NCI-H187 treated with DMSO at 0.1 percent for 48 hours (cell line): ENCODE measurements around the gene TCEAL8.
"Not testable (repeated sequence)": the region's sequence is repeated elsewhere in the genome, so short reads cannot be mapped to it uniquely, and the experiment has no call there.

ENCODE experiments used
- DNase-seq: peaks from one replicate; lab custom pipeline; 2025; lab: John Stamatoyannopoulos, UW

The TCEAL8 gene, protein sequence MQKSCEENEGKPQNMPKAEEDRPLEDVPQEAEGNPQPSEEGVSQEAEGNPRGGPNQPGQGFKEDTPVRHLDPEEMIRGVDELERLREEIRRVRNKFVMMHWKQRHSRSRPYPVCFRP

DNA sequence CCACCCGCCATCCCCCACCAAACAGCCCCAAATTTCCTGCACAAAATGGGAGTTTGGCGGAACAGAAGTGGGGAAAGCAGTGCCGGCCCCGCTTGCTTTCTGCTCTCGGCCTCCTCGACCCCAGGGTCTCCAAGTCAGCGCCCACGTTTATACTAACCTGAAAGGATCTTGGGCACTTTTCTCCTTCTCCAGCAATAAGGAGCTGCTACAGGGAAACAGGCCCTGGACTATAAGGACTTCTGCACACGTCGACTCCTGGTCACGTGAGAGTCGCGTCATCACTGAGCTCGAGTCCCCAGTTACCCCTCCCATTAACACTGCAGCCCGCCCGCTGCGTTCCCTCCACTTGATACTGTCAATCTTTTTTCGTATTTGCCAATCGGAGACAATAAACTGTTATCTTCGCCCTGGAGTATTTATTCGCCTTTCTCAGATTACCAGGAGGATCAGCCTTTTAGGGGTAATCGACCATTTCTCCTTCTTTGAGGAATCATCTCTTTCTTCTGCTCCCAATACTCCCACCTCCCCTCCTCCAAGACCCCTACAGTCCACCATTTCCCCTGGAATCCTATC lies at the start of gene TCEAL8:
Gene TCEAL8 (minus strand): TSS at position 235 of the 573 bp plus-strand sequence. CDS start 1,176 bp downstream, outside the sequence.
- peak; percentile 14 for DNase-seq

DNA sequence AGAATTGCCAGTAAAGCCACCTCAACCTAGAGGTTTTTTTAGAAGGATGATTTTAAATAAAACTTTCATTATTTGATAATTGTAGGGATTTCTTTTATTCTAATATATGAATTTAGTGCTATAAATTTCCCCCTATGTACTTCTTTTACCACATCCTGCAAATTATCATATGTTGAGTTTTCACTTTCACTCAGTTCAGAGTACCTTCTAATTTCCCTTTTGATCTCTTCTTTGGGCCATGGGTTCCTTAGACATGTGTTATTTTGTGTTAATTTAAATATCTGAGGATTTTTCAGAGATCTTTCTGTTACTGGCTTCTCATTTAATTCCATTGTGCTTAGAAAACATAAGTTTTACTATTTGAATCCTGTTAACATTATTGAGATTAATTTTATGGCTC lies 49.8 kb upstream of the TCEAL8 start:
- no peak for DNase-seq

DNA sequence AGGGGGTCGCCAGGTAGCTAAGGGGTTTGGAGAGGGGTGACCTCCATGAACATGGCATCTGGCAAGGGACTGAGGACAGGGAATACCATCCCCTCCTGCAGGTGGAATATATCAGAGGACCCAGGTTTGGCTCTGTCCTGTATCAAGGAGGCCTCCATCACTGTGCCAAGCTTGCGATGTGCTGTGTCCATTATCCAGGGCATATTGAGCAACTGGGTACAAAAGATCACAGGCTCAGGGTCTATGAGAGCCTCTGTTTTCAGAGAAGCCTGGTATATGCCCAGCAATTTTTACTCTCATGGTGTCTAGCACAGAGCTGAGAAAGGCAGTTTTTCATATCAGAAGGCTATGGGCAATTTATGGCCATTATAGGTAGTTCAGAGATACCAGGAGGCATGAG lies 38.2 kb upstream of the TCEAL8 start:
- DNase-seq = no peak

DNA sequence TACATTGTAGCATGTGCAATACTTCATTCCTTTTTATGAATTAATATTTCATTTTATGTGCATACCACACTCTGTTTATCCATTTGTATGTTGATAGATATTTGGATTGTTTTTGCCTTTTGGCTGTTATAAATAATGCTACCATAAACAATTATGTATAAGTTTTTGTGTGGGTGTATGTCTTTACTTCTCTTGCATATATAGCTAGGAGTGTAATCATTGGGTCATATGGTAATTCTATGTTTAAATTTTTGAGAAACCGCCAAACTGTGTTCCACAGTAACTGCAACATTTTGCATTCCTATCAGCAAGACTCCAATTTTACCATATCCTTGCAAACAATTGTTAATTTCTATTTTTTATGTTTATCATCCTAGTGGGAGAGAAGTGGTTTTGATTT lies 24.7 kb upstream of the TCEAL8 start:
- DNase-seq = no peak

DNA sequence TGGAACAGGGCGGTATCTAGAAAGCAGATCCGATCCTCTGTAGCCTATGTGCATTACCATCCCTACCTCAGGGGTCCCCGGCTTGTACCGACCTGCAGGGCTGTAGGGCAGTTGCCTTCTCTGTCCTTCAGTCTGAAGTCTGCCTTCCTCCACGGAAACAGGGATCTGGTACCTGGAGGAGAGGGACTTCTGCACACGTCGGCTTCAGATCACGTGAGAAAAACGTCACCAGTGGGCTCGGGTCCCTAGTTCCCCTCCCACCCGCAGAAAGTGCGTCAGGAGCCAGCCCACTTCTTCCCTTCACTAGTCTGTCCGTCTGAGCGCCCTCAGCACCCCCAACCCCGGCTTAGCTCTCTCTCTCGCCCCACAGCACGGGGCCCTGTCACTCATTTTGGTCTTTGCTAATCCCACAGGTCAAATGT lies 21.6 kb upstream of the TCEAL8 start, which contains the start of gene TCEAL5:
Gene TCEAL5 (minus strand): TSS at position 170 of the 422 bp plus-strand sequence. CDS start 2,187 bp downstream, outside the sequence.
- DNase-seq = no peak

DNA sequence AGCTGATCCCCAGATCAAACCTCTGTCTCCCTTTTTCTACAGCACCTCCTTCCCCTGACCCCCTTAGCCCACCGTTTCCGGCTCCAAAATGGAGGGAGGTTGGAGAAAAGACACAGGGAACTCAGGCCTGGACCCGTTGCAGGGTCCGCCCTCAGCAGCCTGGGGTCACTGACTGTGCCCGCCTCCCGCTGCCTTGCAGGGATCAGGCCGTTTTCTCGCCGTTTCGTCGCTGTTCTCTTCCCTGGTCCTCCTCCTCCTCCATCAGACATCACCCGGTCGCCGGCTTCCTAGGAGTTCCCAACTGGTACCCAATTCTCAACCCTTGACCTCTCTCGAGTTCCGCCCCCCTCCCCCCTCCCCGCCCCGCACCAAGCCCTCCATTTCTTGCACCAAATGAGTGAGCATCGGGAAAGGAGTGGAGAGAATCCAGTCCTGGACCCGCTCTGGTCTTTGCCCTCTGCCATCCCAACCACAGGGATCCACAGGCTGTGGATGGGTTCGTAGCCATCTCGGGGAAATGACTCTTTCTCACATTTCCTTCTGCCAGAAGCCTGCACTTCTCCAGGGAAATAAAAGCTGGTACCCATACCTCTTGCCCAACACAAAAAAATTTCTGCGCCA lies 21.1 kb upstream of the TCEAL8 start:
- DNase-seq = no peak

DNA sequence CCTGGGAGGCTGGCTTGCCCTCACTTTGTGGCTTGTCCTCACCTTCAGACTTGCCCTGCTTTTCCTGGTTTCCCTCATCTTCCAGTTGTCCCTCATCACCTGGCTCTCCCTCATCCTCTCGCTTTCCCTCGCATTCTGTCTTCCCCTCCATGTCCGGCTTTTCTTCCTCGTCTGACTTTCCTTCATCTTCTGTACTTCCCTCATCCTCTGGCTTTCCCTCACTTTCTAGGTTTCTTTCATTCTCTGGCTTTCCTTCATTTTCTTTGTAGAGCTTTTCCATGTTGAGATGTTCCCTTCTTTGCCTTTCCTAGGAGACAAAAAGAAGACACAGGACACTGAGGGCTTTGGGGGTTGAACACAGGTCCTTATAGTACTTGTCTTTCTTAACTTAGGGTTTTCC lies 19.3 kb upstream of the TCEAL8 start:
- DNase-seq = no peak

DNA sequence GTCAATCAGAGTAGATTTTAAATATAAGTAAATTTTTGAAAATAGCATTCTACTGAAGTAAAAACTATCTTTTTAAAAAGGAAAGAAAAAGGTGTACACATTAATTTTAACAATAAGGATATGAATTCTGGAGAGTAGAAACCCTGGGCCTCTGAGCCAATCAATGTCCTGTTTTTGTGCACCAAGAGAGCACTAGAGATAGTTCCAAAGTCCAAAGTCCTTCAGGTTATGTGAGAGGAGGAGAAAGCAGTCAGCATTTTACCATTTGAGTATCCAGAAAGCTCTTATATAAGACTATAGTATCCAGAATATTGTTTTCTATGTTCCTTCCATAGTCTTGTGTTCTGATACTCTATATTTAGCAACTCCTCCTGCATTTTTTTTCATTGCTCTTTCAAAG lies 3.3 kb upstream of the TCEAL8 start:
- DNase-seq = no peak

DNA sequence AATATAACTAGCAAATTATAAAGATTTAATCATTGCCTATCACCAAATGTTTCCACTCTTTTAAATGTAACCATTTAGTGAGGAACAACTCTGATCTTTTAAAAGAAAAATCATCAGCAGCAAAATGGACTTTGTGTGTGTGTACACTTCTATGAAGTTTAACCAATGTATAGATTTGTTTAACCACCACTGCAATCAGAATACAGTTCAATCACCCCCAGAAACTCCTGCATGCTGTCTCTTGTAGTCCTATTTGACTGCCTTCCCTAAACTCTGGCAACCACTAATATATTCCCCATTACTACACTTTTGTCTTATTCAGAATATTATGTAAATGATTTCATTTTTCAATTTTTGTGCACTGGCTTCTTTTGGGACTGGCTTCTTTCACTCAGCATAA lies 1.7 kb upstream of the TCEAL8 start:
- DNase-seq = no peak

DNA sequence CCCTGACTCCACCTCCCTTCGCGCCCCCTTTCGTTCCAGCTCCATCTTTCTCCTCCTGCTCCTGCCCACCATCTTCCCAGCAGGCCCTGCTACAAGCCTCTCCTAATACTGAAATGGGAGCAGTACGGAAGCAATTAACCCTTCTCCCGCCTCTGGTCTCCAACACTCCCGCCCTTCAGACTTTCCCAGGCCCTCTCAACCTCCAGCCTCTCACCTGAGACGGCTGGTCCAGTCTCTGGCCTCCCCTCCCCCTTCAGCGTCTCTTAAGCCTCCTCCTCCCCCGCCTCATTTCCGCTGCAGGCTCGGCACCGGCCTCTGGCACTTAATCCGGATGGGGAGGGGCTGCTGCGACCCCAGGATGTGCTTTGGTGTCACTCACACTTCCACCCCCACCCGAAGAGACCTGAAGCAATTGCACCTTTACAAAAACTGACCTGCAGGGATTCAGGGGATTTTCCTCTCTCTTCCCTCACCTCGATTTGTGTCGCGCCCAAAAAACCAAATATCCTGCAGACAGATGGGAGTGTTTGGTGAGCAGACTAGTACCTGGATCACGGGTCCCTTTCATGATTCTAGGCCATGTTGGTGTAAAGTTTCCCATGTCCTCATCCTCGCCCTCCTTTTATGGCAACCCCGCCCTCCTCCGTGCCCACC lies 657 bp downstream of the TCEAL8 start:
- no peak for DNase-seq

DNA sequence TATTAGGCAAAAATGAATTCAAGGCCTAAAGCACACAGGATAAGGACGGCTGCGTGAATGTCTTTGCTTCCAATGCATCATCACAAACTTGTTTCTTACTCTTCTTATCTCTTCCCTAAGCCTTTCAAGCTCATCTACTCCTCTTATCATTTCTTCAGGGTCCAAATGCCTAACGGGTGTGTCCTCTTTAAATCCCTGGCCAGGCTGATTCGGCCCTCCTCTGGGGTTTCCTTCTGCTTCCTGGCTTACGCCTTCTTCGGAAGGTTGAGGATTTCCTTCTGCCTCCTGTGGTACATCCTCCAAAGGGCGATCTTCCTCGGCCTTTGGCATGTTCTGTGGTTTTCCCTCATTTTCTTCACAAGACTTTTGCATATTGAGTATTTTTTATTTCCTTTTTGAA lies 1.3 kb downstream of the TCEAL8 start:
- DNase-seq = no peak

DNA sequence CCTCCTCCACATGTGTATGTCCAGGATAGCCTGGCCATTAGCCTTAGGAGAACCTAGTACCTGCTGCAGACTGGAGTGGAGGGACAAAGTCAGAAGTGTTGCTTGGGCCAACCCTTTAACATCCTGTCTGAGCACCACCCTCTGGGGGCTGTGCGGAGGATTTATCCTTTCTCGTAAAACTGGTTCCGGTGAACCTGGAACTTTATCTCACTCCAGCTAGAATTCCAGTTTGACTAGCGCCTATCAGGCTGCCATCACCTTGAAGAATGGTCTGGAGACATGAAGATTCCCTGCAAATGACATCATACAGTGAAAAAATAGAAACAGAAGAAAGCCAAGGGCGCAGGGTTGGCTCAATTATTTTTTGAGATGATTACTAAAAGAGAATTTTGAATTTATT lies 4.0 kb downstream of the TCEAL8 start:
- no peak for DNase-seq

DNA sequence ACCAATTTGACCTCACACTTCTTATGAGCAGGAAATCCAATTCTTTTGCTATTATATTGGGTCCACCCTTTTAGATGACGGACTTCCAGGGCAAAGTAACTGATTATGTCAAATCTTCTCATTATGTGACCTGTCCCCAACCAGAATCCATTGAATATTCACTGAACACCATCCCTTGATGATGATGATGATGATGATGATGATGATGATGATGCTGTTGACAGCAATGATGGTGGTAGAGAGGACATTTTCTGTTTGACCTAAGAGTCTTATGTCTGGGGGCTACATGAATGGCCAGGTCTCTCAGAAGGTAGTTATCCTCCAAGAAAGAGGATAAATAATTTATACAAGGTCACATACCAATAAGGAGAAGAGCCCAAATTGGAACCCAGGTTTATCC lies 5.2 kb downstream of the TCEAL8 start:
- DNase-seq = no peak

DNA sequence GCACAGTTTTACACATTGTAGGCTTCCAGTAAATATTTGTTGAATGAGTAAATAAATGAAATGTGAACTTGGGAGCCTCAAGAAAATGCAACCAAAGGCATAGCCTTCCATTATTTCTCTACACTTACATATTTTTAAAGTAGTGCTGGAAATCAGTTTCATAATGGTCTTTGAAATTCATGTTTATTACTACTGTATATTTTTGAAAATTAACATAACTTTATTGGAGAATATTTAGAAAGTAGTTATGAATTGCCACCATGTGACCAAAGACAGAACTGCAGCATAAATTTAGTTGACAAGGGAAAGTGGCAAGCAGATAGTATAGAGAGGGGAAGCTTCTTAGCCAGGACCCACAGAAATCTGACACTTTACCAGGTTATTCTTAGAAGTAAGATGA lies 6.4 kb downstream of the TCEAL8 start:
- DNase-seq = no peak

DNA sequence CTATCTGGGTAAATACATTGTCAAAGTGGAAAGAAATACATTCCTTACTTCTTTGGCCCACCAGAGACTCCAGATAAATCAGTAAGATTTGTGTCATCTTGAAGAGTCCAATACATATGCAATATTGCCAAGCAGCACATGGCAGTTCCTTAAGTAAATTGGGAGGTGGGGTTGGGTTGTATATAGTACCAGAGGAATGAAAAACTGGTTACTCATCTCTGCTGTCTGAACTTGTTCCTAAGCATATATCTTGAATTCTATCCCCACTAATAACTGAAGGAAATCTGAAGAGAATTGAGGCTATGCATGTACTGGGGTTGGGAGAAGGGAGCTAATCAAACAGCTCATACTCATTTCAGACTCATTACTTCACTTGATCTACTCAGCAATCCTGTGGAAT lies 14.8 kb downstream of the TCEAL8 start:
- DNase-seq = no peak

DNA sequence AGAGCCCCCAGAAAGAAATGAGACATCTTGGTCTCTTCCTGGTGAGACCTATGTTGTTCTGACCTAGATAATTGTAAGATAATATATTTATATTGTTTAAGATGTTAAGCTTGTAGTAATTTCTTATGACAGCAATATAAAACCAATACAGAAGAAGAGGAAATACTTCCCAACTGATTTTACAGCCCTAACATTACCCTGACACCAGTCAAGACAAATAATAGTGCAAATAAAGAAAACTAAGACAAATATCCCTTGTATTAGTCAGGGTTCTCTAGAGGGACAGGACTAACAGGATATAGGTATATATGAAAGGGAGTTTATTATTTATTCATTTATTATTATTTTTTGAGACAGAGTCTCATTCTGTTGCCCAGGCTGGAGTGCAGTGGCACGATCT lies 18.7 kb downstream of the TCEAL8 start:
- no peak for DNase-seq

DNA sequence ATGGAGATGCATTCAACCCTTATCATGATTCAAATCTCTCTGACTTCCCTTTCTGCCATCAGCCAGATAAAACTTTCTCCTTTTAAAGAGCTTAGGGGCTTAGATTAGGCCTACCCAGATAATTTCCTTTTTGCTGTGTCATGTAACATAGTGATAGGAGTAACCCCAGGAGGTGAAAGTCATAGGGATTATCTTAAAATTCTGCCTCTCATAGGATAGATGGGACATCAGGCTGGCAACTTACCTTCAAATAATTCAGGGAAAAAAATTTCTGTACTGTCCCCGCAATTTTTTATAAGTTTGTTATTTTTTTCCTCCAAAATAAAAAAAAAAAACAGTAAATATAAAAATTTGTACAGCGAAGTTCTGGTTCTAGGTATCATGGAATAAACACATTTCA lies 19.3 kb downstream of the TCEAL8 start:
- DNase-seq = not testable (repeated sequence)

DNA sequence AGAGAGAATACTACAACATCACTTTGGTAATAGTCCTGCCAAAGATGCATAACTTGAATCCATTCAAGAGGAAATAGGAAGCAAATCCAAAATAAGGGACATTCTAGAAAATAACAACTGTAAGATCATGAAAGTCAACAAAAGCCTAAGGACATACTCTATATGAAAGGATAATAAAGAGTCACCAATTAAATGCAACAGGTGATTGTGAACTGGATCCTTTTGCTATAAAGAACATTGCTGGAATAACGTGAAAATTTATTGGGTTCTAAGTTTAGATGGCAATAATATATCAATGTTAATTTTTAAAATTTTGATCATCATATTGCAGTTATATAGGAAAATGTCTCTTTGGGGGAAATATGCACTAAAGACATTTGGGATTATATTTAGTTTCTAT lies 20.1 kb downstream of the TCEAL8 start:
- no peak for DNase-seq

DNA sequence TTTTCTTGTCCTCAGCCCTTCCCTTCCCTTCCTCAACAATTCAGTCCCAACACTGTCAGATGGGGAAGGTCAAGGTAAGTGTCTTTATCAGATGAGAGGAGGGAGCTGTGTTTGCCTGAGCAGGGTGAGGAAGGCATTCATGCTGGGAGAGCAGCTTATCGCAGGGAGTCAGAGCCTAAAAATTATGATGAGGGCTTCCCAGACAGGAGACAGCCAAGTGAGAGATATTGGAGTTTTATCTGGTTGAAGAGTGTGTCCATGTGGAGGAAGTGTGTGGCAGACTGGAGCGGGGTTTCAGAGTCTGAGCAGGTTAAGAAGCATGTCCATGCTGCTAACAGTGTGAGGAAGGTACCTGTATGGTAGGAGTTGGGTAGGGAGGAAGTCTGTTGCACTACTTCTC lies 21.7 kb downstream of the TCEAL8 start:
- no peak for DNase-seq

DNA sequence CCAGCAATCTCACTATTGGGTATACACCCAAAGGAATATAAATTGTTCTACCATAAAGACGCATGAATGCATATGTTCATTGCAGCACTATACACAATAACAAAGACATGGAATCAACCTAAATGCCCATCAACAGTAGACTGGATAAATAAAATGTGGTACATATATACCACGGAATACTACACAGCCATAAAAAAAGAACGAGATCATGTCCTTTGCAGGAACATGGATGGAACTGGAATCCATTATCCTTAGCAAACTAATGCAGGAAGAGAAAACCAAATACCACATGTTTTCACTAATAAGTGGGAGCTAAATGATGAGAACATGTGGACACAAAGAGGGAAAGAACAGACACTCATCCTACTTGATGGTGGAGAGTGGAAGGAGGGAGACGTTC lies 29.0 kb downstream of the TCEAL8 start:
- not testable (repeated sequence) for DNase-seq

DNA sequence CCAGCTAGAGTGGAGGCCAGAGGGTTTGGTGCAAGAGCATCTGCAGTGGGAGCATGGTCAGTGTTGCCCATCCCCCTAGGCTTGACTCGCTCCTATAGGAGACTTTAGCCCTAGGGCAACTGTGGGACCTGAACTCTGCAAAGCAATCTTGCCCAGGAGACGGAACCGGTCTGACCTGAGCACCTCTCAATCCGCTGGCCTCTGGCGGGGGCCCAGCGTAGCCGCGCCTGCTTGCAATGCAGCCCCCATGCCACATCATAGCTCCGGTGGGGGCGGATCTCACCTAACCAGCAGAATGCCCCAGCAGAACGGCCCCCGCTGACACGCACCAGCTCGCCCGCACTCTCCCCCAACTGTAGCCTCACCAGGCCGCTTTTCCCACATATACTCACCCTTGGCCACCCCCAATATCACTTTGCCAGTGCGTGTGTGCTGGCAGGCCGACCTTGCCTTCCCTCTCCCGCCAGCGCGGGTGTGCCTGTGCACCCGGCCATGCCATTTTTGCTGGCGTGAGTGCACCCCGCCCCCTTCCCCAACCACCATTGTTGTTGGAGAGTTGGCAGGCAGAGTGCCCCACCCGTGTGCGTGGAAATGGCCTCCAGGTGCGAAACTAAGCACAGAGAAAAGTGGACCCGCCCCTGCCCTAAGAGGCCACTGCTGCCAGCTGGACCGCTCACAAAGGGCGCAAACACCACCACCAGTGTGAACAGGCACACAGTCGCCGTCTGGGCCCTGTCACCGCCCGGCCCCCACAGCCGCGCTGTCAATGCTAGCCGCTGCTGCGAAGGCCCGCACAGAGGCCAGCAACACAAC lies 34.2 kb downstream of the TCEAL8 start:
- DNase-seq = no peak

DNA sequence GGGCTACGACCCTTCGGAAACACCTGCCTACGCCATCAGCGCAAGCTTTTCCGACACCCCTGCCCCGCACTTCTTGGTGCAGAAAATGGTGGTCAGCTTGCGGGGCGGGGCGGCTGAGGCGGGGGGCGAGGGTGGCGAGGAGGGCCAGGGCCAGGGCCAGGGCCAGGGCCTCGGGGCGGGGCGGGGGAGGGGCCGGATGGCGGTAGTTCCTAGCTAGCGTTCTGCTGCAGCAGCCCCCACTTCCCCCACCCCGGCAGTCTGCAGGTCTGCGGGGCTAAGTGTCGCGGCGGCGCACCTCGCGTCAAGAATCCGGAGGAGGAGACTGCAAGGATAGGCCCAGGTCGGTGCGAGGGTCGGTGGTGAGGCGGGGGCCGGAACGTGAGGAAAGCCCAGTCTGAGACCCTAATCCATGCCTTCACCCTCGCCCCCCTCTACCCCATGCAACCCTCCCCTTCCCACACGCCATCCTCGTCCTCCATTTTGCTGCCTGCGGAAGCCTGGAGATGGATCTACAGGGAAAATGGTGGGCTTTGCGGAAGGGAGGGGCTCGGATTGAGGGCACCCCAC lies 39.4 kb downstream of the TCEAL8 start:
- DNase-seq = no peak
